Right renal cortex interstitium (tissue), 3 donors: ENCODE measurements around the gene PET100. TPM values are rescaled to one million over a fixed set of nuclear protein-coding genes. Genes with fewer than 3 reads are reported as not detected.

Source experiments
- DNase-seq, 3 donors: peaks; one replicate each; pipeline ENCODE4 v3.0.0-alpha.2; 2013; ENCODE audit warnings: low read depth in 3 of 3, low spot score in 2 of 3
- polyA plus RNA-seq, 3 donors: library from polyadenylated mRNA; unstranded; fragments of 120-200 nt; gene quantifications; one replicate each; pipeline ENCODE4 v1.2.1, GENCODE V29; 2013; ENCODE audit not compliant: insufficient read length in 3 of 3

PET100 gene, protein sequence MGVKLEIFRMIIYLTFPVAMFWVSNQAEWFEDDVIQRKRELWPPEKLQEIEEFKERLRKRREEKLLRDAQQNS
- polyA plus RNA-seq = 100 to 1,000 TPM; 114 to 139 (median 125) TPM

DNA sequence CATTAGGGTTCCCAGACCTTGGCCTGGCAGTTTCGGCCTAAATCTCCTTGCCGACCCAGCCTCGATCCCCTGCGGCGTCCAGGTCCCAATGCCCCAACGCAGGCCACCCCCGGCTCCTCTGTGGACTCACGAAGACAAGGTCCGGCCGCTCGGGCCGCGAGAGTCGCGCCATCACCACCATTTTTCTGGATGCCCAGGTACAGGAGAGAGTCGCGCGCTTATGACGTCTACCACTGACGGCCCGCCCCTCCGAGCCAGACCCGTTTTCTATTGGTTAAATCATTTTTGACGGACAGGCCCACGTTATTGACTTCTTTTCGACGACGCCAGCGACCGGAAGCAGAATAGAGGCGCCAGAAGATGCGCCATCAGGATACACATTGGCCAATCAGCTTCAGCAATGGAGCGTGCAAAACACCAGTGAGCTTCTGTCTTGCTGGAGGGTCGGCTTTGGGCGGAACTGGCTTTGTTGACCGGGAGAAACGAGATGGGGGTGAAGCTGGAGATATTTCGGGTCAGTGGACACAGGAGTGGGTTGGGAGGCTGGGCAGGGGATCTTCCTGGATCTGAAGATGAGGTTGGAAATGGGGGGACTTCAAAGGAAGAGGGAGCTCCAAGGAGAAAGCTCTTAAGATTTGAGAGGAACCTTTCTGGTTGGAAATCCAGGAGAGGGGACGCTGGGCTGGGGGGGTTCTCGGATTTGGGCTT, at the start of gene PET100, which contains the start of gene XAB2:
Gene PET100 (plus strand): TSS at position 447 of the 708 bp plus-strand sequence. CDS start 41 bp downstream, at position 488.
Gene XAB2 (minus strand): TSS at position 199 of the 708 bp plus-strand sequence. CDS start 18 bp downstream, at position 181.
- DNase-seq = peak; percentile 97 to 98 (median 98)

DNA sequence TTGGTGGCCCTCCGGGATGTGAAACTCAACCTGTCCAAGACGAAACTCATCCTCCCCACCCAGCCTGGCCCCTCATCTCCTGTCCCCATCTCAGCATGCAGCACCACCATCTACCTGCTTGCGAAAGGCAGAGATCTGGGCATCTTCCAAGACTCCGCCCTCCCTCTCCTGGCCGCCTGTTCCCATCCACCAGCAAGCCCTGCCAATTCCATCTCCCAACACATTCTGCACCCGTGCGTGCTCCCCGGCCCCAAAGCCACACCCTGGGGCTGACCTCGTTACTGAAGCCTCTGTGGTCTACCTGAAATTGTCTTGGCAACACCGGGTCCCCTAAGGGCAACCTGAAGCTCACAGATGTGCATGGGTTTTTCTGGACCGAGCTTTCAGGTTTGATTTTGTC, 47.1 kb upstream of the PET100 start:
- DNase-seq = no peak

DNA sequence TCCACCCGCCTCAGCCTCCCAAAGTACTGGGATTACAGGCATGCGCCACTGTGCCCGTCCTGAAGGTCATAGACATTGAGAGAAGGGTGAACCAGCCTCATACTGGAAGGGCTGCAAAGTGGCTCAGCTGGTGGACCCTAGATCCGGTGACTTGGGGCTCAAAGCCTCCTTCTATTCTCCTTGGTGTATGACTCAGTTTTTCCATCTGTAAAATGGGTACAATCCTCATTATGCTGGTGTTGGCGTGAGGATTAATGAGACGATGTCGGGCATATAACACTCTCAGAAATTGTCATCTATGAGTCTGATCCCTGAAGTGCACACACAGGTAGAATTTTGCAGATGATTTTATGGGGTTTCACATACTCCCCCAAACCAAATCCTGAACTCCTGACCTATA, 39.8 kb upstream of the PET100 start:
- no peak for DNase-seq

DNA sequence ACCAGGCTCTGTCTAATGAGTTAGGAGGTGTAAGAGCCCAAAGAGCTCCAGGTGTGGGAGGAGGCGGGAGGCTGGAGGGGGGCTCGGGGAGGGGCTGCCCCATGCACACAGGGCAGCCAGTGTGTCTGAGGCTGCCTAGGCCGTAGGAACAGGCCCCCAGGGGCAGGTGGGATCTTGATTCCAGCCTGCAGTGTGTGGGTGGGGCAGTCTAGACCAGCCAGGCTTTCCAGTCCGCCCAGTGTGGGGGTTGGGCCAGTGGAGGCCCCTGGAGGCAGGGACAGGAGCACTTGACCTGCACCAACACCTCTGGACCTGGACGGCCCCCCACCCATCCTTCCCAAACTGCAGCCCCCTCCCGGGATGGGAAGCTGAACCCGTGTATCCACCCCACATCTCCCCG, 39.3 kb upstream of the PET100 start:
- DNase-seq = no peak

DNA sequence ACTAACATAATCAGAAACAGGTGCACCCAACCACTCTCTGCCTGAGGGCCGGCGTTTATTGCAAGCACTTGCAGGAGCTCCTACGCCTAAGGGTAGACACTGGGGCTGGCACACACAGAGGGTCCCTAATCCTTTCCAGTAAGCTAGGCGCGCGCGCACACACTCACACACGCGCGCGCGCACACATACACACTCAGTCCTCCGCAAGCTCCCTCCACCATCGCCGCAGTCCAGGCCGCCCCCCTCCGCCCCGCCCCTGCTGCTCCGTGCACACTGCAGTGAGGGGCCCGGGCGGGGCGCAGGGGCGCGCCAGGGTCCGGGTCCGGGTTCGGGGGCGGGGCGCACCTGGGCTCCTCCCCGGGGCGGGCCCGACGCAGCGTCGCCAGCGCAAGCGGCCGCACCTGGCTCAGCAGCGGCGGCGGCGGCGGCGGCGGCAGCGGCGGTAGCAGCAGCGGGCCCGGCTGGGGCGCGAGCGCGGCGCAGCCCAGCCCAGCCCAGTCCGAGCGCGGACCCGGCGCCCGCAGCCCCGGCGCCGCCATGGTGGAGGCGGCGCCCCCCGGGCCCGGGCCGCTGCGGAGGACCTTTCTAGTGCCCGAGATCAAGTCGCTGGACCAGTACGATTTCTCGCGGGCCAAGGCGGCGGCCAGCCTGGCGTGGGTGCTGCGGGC, 34.0 kb upstream of the PET100 start, which contains the start of gene CAMSAP3:
Gene CAMSAP3 (plus strand): TSS at position 398 of the 668 bp plus-strand sequence. CDS start 140 bp downstream, at position 538.
- peak; percentile 23 to 35 (median 31) for DNase-seq

DNA sequence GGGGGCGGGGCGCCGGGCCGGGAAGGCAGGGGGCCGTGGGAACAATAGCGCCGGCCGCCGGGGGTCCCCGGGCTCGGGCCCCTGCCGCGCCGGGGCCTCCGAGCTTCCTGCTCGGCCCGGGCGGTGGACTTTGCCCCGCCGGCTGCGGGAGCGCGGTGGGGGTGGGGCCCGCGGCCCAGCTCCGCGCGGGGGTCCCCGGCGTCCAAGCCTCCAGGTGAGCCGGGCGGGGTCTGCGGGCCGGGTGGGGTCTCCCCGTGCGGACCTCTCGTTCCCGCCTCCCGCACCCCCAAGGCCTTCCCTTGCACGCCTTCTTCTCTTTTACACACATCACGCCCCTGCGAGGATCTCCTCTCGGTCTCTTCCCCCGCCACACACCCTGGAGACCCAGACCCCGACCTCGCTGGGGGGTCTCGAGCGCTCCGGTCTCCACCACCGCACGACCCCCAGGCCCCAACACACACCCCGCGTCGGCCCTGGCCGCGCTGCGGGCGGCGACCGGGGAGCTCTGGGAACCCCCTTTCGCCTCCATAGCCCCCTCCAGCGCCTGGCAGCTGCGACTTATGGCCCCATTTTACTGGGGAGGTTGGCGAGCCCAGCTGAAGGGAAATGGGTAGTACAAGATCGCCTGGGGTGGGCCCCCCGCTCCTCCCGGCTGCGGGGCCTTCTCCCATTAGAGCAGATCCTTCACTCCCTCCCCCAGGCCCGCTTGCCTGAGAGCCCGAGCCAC, 33.2 kb upstream of the PET100 start:
- no peak for DNase-seq

DNA sequence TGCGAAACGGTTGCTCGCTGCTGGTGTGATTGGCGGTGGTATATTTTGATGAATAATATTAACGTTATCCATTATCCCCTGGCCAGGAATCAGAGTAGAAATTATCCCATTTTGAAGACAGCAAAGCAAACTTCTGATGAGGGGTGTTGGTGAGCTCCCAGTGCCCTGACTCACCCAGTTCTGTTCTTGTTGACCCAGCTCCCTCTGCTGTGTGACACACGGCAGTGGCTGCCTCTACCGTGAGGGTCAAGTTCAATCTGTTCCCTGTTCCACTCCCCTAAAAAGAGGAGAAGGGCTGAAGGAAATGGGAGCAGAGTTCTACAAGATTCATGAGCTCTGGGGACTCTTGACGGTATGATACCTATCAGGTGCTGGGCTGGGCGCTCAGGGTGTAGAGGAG, 31.9 kb upstream of the PET100 start:
- no peak for DNase-seq

DNA sequence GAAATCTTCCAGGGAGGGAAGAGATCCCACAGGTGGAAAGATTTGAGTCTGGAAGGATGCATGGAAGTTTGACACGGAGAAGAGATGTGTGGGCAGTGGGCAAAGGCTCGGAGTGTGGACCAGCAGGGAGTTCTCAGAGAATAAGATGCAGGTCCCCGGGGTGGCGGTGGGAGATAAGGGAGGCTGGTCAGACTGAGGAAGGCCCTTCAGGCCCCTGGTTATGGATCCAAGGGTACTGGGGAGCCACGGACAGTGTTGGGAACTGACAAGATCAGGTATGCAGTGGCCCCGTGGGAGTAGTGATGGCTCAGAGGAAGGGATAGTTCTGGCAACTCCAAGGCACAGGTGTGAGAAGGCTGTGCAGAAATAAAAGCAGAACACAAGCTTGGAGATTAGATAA, 31.4 kb upstream of the PET100 start:
- DNase-seq = no peak

DNA sequence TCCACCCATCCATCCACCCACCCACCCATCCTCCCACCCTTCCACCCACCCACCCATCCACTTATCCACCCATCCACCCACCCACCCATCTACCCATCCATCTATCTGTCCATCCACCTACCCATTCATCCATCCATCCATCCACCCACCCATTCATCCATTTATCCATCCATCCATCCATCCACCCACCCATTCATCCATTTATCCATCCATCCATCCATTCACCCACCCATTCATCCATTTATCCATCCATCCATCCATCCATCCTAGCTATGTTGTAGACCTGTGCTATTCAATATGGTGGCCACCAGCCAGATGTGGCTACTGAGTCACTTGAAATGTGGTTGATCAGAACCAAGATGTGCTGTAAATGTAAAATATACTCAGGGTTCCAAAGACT, 28.9 kb upstream of the PET100 start:
- no peak for DNase-seq

DNA sequence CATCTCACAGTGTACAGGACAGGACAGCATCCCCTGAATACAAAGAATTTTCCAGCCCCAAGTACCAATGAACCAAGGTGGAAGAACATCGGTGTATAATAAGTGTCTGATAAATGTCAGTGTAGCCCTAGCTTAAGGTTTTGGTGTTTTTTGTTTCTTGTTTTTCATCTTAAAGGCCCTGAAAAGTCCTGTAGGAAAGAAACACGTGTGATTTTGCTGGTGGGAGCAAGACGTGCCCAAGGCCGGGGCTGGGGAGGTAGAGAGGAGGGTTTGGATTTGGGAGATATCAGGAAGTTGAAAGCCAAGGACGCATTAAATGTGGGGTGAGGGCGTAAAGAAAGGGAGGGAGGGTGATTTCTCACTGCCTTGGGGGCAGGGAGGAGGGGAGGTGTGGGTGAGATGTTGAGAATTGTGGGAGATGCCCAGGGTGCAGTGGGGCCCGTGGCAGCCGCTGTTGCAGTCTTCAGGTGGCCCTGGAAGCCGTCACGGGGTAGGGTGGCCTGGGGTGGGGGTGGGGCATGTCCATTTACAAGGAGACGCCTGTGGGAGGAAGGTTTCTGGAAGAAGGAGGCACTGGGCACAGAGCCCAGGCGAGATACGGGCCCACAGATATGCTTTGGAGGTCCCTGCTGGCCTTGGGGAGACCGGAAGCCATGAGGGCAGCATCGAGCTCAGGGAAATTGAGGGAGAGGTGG, 27.2 kb upstream of the PET100 start:
- no peak for DNase-seq

DNA sequence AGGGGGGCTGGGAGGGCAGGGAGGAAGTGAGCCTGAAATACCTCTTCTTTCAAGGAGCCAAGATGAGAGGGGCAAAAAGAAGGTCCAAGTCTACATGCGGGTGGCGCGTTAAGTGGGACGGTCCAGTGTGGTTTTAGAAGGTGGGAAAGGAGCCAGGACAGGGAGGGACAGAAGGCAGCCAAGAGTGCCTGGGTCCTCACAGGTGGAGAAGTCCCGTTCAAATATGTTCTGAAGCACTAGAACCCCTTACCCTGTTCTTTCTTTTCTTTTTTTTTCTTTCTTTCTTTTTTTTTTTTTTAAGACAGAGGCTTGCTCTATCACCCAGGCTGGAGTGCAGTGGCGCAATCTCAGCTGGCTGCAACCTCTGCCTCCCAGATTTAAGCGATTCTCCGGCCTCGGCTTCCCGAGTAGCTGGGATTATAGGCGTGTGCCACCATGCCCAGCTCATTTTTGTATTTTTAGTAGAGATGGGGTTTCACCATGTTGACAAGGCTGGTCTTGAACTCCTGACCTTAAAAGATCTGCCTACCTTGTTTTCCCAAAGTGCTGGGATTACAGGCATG, 26.6 kb upstream of the PET100 start:
- DNase-seq = no peak

DNA sequence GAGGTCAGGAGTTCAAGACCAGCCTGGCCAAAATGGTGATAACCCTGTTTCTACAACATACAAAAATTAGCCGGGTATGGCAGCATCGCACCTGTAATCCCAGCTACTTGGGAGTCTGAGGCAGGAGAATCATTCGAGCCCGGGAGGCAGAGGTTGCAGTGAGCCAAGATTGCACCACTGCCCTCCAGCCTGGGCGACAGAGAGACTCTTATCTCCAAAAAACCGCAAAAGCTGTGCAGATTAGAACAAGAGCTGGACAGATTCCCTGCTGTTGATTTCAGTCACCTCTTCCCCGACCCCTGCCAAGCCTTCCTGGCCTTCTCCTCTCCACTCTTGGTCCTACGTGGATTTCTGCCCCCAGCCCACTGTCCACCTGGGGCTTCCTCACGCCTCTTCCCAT, 25.7 kb upstream of the PET100 start:
- no peak for DNase-seq

DNA sequence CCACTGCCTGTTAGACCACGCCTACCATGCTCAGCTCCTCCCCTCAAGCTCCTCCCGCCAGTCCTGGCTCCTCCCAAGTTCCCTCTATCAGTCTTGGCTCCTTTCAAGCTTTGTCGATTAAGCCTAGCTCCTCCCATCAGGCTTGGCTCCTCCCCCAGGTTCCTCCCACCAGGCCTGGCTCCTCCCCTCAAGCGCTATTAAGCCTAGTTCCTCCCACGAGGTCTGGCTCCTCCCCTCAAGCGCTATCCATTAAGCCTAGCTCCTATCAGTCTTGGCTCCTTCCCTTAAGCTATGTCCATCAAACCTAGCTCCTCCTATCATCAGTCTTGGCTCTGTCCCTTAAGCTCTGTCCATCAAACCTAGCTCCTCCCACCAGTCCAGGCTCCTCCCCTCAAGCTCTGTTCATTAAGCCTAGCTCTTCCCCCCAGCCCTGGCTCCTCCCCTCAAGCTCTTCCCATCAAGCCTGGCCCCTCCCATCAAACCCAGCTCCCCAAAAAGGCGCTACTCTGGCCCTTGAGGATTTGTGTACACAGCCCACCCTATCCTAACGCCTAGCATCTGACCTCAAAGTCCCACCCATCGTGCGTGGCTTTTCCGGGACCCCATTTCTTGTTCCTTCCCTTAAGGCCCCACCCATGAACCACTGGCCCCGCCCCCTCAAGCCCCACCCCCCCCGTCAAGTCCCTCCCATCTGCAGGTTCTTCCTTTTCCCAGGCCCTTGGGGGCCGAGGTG, 23.9 kb upstream of the PET100 start:
- DNase-seq = no peak

DNA sequence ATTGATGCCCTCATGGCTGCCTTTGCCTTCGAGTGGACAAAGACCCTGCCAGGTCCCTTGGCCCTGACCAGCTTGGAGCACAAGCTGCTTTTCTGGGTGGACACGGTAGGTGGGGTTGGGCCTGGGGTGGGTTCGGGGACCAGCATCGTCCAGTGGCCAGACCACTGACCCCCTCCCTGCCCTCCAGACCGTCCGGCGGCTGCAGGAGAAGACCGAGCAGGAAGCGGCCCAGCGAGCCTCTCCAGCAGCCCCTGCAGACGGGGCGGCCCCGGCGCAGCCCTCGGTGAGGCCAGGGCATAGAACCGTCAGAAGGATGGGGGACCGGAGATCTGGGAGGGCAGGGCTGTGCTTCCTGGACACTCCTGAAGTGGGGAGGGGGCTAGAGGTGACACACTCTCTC, 23.3 kb upstream of the PET100 start:
- no peak for DNase-seq

DNA sequence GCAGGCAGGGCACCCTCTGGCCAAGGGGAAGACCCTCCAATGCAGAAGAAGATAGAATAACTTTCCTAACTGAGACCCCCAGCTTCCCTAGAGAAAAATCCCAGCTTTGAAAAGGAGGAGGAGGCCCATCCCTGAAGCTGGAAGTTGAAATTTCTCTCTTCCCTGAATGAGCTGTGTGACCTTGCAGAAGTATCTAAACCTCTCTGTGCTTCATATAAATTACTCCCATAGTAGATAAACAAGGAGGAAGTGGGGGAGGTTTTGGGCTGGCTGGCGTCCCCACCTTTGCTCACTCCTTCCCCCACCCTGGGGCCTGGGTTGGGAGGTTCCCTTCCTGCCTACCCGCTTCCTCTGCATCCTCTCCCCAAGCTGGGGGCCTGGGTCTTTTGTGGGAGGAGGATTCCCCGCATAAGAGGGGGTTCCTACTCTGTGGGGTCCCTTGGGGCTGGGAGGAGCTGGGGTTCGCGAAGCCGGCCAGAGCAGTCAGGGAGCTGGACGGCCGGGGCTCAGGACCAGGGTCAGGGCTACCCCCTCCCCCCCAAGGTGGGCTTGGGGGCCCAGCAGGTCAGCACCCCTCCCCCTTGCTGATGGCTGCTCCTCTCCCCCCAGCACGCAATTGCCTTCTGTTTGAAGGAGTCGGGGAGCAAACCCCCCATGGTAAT, 22.2 kb upstream of the PET100 start:
- no peak for DNase-seq

DNA sequence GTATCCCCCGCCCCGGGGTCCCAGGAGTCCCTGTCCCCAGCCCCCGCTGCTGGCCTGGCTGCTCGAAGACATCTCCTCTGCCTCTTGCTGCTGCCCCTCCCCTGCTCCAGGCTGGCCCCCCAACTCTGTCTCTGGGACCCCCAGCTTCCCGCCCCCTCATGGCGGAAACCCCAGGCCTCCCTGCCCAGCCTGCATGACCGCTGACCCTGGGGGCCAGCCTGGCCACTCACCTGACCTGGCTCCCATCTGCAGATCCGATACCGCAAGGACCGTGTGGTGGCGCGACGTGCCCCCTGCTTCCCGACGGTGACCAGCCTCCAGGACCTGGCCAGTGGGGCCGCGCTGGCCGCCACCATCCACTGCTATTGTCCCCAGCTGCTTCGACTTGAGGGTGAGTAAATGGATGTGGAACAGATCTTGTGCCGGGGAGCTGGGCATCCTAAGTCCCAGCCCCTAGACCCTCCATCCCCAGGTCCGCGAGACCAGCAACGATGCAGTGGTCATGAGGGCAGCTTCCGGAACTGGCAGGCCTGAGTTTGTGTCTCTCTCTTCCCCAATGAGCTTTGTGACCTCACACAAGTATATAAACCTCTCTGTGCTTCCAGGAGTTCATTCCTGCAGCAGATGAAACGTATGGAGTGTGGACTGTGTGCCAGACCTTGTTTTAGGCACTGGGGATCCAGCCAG, 21.6 kb upstream of the PET100 start:
- DNase-seq = no peak

DNA sequence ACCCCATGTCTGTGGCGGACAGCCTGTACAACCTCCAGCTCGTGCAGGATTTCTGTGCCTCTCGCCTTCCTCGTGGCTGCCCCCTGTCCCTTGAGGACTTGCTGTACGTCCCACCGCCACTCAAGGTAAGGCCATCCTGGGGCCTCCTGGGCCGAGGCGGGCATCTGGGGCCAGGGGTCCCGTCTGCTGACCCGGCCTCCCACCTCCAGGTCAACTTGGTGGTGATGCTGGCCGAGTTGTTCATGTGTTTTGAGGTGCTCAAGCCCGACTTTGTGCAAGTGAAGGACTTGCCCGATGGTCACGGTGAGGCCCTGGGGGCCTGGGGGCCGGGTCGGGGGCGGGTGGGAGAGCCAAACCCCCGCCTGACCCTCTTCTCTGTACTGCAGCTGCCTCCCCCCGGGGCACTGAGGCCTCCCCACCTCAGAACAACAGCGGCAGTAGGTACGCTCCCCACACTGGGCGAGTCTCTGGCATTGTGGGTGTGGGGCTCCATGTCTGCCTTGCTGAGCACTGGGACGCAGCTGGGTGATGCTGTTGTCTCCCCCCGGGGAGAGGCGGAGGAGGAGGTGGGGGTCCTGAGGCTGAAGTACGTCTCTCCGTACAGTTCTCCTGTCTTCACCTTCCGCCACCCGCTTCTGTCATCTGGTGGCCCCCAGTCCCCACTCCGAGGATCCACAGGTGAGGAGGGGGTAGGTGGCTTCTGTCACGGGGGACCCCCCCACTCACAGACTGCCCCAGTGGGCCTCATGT, 18.9 kb upstream of the PET100 start:
- DNase-seq = no peak
